Stimulated activated CD4-positive, alpha-beta T cell treated with anti-CD3 and anti-CD28 coated beads, Interleukin-15, amount 100 ng/mL, for 1 hour (primary cell): ENCODE results near the gene NIN.

Experiments used
- DNase-seq, 2 donors: peaks; one replicate each; pipeline ENCODE4 v3.0.0-alpha.2; 2020; ENCODE audit warnings: low read depth in 1 of 2, low spot score in 1 of 2

The NIN gene

DNA sequence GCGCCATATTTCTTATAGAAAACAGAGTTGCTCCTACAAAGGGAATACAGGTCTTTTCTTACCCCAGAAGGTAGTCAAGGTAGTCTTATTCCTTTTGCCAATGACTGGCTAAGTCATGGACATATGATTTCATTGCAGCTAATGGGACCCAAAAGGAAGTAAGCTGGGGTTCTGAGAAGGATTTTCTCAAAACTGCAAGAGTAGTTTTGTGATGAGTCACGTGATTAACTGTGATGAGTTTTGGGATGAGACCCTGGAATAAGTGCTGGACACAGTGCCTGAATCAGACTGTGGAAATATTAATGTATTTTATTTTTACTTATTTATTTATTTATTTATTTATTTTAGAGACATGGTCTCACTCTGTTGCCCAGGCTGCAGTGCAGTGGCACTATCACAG, 13.4 kb upstream of the NIN start:
- DNase-seq: no peak

DNA sequence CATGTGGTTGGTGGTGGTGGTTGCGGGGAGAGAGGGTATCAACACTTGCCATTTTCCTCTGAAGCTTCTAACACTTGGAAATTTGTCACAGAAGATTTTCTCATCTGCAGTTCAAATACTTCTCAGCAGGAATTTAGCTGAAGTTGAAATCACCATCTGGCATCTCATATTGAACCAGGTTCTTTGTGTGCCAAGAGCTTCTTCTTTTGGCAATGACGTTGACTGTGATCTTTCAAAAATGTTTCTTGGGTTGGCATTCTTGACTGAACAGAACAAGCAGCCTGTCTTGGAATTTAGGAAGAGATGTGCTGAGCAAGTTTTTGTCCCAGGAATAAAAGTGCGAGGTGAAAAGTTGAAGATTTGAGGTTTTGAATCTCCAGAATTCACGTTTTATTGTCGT, 8.7 kb upstream of the NIN start:
- no peak for DNase-seq

DNA sequence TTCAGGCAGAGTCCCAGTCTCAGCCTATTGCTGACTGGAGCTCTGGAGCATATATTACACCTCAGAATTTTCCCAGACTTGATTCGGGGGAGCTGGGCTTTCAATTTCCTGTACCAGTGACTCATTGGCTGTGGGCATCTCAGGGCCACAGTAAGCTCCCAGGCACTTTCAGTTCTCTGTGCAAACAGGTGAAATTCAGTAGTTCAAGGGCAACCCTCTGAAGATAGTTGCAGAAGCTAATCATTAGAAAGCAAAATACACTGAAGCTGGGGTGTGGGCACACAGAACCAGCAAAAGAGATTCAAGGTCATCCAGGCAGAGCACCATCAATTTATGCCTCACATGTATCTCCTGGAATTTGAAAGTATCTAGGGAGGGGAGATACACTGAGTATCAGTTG, 8.1 kb upstream of the NIN start:
- DNase-seq: no peak

DNA sequence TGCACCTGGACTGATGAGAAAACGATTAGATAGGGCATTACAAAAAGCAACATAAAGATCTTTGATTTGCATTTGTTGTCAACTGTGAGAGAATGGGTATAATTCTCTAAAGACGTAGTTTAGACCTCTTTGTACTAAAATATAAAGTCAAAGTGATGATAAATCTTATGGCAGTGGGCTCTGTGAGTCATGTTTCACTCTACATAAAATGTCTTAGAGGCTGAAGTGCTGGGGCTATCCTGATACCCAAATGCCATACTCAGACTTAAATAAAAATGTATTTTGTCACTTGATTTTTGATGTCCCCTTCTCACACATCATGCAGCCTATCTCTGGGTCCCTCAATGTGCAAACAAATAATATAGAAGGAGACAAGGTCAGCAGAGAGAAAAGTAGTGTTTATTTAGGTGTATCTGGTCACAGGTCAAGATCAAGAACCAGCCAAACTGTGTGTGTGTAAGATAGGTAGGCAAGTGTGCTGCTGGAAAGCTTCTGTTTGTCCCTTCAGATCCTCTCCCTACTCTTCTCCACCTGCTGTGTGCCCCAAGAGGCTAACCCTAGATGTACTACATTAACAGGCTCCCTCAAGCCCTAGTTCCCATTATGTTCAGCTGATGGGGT, 7.0 kb upstream of the NIN start:
- no peak for DNase-seq

DNA sequence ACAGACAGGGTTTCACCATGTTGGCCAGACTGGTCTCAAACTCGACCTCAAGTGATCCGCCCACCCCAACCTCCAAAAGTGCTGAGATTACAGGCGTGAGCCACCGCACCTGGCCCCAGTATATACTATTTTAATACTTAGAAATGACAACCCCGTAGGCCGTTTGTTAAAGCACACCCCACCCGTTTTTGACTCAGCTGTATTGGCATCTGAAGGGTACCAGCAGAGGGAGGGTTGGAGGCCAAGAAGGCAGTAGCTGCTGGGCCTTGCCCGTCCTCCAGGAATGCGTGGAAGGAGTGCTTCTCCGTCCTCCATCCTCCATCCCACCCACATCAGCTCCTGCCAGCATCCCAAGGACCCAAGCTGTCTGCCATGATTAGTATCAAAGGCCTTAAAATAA, 6.3 kb upstream of the NIN start:
- no peak for DNase-seq

DNA sequence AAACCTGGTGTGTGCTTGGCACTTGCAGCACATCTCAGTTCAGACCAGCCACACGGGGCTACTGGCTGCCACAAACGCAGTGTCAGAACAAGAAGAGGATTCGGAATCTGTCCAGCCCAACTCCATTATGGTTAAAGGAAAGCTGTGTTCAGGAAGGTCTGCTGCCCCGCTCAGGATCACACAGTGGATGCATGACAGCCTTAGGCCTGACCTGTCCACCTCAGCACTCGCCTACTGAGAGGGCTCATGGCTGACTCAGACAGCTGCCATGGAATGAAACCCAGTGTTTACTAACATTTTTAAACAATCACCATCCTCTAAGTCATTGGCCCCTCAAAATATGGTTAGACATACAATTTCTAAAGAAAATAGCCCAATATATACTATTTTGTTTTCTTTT, 5.6 kb upstream of the NIN start:
- DNase-seq: no peak

DNA sequence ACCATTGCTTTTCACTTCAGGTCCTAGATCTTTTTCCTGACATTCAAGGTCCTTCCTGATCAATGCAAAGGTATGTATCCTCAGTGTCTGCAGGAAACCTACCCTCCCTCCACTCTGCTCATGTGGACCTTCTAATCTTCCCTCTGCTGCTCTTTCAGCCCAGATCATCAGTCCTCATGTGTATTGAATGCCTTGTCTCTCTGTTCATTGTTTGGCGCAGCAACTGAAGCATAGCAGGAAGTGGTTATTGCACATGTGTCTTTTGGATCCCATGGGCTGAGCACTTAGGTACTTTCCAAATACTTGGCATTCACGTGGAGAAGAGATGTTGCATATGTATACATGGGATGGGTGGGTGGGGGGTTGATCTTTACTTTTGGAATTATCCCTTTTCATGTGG, 4.3 kb upstream of the NIN start:
- DNase-seq: no peak

DNA sequence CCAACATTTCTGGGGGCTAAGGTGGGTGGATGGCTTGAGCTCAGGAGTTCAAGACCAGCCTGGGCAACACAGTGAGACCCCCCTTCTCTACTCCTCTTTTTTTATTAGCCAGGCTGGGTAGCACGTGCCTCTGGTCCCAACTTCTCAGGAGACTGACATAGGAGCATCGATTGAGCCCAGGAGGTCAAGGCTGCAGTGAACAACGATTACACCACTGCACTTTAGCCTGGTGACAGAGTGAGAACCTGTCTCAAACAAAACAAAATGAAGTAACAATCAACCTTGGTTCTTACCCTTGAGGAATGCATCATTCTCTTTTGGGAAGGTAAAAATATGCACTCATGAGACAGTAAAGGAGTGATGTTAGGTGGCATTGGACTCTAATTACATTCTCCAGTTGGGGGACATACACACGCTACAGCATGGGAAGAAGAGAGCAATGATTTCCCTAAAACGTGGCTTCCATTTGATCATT, 3.9 kb upstream of the NIN start:
- DNase-seq: no peak

DNA sequence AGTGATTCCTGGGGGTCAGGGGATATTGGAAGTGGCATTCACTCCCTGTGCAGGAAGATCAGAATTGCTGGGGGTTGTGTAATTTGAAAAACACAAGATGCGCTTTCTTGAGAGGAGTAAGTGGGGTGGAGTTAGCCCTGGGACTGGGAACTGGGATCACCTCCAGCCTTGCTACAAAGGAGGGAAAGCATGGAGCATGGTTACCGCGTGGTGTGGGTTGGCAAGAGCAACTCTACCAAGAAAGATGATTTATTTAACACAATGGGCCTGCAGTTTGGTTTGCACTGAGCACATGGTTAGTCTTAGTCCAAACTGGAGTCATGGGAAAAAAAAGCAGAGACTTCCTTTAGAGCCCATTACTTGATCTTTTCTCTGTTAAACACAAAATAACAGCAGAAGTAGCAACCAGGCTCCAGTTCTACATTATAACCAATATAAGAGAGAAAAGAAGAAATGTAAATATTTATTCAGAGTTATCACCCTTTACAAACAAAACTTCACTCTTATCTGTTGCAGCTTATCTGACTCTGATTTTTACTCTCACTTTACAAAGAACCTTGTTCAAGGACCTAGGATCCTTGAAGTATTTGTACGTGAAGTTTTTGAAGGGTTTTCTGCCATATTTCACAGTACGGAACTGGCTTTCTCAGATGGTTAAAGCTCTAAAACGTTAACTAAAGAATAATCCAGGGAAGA, 2.1 kb upstream of the NIN start:
- no peak for DNase-seq

DNA sequence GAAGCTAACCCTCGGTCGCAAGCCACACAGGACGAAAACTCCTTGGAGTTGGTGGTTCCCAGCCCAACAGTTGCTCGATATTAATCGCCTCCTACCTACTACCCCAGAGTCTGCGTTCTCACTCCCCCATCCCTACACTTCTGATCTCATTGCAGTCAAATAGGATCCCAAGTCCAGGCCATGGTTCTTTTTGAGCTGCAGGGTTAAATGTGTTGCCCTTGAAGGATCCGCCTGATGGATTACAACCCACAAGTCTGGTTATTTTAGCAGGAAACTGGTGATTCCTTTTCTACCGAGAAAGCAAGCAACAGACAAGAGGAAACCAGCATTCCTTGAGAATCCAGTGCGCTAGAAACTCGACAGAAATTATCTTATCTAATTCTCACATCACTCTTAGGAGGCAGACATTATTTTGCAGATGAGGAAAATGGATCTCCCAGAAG, 785 bp upstream of the NIN start:
- DNase-seq: no peak

DNA sequence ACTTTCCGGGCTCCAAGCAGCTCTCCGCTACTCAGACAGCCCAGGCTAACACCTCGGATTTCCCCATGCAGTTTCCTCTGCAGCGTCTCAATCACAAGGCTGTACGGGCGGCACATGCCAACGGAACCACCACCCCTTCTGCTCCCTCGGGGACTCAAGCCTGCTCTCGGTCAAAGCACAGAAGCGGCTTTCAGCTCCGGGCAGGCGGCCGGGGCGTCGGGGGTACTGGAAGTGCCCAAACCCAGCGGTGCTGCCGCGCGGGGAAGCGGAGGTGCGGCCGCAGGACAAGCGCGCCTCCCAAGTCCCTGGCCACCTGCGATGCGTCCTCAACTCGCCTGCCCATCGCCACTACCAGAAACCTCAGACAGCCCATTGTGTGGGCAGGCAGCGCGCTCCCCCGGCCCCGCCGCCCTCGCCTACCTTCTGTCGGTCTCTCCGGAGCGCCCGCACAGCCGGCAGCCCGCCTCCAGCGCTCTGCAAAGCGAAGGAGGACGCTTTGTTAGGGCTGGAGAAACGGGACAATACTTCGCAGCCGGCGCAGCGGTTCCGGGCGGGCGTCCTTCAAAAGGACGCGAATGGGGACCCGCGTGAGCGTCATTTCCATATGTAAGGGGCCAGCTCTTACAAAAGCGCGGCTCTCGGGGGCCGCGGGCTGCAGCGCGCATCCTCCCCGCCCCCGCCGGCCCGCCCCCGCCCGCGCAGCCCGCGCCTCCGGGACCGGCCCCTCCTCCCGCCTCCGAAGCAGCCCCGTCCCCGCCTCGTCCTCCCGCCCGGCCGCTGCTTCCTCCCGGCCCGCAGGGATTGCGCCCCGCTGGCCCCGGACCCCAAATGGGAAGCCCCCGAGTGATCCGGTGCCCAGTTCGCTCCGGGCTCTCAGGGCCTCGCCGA, 674 bp downstream of the NIN start:
- DNase-seq: peak; percentile 31 to 59

DNA sequence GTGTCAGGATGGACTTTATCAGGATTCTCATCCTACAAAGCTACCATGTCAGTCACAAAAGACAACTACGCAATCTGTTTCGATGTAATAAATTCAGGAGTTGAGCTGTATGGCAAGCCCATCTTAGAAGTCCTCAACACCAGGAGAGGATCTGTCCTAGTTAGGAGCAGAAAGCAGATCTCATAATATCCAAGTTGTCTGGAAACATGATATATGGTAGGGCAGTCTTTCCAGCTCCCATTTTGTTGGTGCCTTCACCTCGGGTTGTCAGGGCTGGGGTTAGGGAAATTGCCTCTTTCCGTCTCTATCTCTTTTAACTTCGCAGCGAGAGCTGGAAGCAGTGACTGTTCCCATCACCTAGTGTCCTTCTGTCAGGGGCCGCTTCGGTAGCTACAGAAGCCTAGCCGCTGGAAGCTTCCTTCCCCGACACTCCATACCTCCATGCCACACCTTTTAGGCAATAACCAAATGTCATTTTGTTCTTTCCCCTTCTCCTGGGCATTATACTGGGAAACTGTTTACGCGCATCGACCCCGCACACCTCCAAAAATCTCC, 1.4 kb downstream of the NIN start:
- no peak for DNase-seq

DNA sequence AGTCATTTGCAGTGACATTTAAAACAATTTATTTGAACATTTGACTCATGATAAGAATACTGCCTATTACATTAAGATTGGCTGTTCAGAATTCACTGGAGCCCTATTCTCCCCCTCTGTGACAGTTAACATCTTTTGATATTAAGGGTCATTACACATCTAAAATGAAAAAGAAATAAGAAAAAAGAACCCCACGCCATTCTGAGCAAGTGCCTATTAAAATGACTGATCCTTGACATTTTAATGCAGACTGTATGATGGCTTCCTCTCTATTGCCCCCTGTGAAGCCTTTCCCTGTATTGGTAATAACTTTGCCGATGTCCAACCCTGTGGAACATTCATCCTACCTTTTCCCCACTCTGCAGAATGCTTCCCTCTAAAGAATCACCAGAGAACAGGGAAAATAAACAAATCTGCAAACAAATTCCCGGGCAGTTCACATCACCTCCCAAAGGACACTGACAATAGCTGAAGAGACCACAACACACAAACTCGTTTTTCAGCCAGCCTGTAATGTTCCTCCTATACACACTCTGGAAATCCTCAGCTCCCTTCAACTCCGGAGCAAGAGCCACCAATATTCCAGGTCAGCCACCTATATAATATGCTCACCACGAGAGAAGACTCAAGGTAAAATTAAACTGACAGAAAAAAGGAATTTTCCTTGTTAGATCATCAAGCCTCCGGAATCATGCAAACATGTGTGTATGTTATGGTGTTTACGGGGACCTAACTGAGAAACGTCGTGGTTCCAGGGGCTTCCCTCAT, 2.1 kb downstream of the NIN start:
- DNase-seq: no peak

DNA sequence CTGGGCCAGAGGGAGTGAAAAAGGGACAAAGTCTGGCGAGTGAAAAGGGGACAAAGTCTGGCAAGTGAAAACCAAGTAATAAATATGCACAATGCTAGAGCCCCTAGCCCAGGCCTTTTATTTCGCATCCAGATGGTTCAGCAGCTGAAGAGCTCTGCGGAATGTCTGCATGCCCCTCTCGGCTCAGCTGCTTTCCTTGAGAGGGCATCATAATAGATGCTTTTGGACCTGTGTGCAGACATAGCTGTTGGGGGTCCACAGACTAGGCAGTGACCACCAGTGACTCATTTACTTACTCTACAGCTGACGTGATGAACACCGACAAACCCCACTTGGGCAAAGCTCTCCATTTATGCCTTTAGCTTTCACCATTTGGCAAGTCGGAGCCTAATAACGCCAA, 4.3 kb downstream of the NIN start:
- no peak for DNase-seq

DNA sequence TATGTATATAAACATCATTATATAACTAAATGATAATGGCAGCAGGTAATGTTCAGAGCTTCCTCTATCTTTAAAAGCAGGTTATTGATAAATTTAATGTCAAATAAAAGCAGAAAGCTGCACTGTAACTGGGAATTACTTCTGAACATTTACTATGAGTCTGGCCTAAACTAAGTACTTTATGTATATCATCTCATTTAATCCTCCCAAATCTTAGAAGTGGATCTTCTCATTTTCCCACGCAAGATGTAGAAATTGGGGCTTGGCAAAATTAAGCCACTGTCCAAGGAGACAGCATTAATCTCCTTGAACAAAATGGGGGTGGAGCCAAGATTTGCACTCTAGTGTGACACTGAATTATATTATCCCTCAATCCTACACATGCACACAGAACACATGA, 5.7 kb downstream of the NIN start:
- DNase-seq: no peak

DNA sequence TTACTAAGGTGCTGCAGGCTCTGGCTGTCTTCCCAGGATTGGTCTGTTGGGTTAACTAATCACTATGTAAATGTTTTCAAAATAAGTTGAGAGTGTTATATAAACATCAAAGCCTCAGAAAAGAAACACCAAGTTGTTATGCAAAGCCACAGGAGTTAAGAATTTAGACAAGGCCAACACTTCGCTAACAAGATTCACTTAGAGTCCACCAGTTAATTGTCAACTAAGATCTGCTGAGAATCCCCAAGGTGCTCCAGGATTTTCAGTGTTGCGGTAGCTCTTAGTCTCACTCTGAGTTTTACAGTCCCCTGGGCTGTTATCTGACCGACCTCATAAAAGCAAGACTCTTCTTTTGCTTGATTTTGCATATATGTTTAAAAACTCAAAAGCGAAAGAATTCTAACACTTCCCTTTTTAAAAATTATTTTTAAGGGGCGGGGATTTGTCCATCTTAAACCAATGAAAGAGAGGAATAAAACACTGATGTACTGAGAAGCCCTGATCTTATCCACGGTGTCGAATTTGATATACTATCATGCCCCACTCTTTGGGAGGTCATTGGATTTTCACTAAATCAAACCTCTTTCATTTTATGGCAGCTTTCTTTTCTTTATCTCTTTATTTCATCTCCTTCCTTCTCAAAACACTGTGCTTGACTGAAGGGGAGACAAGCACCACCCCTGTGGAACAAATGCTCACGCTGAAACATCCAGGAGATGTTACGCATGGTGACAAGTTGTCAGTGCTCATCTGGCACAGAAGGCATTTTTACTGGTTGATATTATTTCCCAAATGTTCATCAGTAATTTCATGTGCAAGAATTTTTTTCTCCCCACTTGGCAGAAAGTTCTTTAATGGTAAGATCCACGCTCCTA, 7.0 kb downstream of the NIN start:
- DNase-seq: no peak

DNA sequence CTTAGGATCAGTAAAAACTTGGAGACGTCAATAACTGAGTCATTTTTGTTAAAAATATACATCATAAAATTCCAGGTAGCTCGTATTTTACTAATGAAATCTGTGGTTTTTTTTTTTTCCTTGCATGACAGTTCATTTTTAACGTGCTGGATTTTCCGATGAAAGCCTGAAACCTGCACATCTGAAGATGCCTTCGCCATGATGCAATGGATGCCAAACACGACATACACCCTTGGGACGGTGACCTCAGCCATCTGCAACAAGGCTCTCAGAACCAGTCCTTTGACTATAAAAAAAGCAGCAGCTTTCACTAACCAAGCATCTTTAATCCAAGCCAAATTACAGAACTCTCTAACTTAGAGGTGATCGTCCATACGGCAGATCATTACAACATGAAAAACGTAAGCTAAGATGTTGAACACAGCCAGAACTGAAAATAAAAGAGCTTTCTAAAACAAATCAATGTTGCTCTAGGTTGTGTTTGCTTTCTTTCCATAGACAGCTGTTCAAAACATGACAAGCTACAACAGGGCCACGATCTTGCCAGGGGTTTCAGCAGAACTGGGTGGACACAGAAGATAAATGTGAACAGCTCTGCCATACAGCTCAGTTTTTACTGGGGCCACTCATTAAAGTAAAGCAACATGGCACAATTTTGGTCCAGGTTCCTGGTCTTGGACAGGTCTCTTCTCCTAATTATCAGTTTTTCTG, 7.8 kb downstream of the NIN start:
- DNase-seq: no peak

DNA sequence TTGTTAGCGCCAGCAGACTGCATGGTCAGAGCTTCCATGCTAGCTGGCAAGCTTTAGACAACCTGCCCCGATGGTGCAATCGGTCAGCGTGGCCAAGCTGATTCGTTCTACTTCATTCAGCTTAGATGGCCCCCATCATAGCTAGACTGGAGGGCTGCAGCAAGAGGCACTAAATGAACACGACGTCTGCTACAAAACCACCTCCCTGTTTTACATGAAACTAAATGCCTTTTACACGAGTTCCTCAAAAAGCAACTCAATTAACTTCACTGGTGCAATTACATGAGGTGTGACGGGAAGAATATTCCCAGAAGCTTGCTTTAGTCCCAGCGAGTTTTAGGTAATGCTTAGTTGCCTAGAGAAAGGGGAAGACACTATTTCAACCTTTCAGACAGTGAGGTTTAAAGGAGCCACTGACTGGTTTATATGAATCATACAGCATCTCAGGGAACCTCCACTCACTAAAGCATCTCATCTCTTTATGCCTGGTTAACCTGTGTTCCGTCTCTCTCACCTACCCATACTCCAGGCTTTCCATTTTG, 8.4 kb downstream of the NIN start:
- no peak for DNase-seq
